GM19023 (cell line): Measurements from ENCODE around the gene KRT34.
"Not testable (repeated sequence)": the region's sequence is repeated elsewhere in the genome, so short reads cannot be mapped to it uniquely, and the experiment has no call there.

Experiments used
- ATAC-seq: cut with Tn5 transposase; IDR thresholded peaks from one replicate; pipeline ENCODE4 v1.9.1; 2021; ENCODE audit warnings: mild to moderate bottlenecking, moderate library complexity; ENCODE audit not compliant: unreplicated experiment

KRT34 gene

DNA sequence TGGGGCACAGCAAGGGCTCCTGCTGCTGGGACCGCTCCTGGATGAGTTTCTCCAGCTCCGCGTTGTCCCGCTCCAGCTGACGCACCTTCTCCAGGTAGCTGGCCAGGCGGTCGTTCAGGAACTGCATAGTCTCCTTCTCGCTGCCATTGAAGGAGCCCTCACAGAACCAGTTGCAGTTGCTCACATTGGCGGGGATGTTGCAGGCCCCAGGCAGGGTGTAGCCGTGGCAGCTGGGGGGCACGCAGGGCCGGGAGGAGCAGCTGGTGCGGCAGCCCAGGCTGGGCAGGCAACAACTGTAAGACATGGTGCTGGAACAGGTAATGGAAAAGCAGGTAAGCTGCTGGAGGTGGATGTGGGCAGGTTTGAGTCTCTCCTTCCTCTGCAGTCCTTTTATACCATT, at the start of gene KRT34:
Gene KRT34 (minus strand): TSS at position 364 of the 400 bp plus-strand sequence. CDS start 60 bp downstream, at position 304.
- ATAC-seq: not testable (repeated sequence)

DNA sequence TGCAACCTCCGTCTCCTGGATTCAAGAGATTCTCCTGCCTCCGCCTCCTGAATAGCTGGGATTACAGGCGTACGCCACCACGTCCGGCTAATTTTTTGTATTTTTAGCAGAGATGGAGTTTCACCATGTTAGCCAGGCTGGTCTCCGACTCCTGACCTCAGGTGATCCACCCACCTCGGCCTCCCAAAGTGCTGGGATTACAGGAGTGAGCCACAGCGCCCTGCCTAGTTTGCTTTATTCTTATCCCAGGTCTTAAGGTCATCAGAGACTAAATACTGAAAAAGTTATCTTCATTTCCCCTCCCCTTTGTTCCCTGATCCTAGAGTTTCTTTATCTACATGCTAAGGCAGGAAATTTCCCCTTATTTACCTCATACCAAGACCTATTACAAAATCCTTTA, 48.3 kb upstream of the KRT34 start:
- not testable (repeated sequence) for ATAC-seq

DNA sequence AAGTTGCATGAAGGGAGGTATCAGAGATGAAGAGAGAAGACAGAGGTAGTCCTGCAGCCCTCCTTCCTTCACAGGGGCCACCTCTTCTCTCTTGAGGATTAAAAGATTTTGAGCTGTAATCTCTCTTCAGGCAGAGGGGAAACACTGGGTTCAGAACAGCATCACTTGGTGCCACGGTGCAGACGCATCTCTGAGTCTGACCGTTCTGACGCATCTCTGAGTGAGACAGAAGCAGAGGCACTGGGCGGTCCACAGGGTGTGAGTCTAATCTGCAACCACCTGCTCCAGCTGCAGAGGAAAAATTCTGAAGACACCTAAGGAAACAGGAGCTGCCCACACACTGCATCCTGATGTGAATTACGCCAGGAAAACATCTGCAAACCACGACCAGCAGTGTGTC, 47.6 kb upstream of the KRT34 start:
- no peak for ATAC-seq

DNA sequence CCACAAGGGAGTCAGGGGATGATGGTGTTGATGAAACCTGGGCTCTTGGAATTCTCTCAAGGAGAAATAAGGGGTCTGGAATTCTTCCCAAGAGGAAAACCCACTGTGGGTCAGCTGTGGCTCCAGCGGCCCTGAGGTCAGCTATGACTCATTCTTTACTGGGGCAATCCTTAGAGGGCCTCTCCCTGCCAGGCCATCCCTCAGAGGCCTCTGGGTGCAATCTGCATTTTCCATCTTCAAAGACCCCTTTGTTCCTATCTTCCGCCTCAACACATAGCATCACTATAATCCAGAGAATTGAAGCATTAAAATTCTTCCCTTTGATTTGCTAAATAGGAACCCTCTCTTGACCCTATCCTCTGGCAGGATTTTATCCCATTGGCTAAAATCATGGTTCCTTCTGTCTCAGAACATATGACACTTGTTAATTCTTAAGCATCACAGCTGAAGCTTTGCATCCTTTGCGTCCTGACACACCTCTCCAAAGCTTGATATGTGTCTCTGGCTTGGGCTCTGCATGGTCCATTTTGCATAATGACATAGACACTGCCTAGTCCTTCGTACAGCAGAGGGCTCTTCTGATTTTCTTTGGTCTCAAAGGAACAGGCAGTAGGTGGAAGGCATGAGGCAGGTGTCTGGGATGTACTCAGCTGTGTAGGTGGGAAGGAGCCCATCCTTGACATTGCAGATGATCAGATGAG, 46.6 kb upstream of the KRT34 start:
- ATAC-seq: no peak

DNA sequence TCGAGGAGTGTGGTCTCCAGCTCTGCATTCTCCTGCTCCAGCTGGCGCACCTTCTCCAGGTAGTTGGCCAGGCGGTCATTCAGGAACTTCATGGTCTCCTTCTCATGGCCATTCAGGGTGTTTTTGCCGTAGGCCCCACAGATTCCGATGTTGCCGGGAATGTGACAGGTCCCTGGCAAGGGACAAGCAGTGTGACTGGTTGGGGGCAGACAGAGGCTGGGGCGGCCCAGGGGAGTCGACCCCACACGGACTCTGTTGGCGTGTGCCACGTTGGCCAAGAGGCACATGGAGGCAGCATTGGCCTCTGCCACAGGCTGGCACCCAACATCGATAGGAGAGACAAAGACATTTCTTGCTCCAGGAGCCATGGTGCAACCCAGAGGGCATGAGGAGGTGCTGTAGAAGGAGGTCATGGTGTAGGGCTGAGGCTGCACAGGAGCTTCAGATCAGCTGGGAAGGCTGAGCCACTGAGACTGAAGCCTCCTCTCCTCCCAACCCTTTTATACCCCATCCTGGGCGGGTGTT, 42.1 kb upstream of the KRT34 start, which contains the start of gene KRT37:
Gene KRT37 (minus strand): TSS at position 475 of the 525 bp plus-strand sequence. CDS start 62 bp downstream, at position 413.
- ATAC-seq: no peak

DNA sequence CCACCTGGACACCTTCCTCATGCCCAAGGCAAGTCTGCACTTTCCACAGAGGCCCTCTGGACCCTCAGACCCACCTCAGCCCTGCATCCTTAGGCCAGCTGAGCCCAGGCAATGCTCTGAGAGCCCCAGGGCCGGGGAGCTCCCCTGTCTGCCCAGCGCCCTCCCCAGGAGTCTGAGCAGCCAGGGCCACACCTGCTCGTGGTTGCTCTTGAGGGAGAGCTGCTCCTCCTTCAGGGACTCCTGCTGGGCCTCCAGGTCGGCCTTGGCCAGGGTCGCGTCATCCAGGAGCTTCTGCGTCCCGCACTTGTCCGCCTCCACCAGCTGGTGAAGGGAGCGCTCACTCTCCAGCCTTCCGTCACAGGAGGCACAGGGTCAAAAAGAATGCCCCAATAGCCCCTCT, 40.5 kb upstream of the KRT34 start:
- ATAC-seq: not testable (repeated sequence)

DNA sequence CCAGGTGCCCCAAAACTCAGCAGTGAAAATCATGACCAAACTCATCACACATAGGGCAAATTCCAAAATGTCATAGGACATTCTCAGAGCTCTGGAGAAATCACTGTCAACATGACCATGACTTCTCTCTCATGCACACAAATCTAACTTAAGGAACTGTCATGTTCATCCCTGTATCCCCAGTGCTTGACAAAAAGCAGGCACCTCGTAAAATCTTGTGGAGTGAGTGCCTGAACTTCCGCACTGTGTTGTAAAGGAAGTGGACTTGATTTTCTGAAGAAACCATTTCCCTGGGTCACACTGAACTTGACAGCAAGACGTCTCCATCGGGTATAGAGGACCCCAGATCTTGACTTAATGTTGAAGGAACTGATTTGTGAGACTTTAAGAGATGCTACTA, 39.5 kb upstream of the KRT34 start:
- no peak for ATAC-seq

DNA sequence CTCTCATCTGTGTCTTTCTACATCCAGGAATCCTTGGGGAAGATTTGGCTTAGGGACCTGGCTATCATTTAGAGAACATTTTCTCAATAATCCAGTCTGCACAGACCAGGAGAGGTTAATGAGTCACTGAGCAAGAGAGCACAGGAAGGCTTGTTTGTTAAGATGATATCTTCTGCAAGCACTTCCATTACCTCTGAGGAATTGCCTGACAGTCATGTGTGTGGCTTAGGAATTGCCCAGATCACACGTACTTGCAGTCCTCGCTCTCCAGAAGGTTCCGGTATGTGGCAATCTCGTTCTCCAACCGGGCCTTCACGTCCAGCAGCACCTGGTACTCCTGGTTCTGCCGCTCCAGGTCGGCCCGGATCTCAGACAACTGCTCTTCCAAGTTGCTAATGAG, 39.0 kb upstream of the KRT34 start:
- no peak for ATAC-seq

DNA sequence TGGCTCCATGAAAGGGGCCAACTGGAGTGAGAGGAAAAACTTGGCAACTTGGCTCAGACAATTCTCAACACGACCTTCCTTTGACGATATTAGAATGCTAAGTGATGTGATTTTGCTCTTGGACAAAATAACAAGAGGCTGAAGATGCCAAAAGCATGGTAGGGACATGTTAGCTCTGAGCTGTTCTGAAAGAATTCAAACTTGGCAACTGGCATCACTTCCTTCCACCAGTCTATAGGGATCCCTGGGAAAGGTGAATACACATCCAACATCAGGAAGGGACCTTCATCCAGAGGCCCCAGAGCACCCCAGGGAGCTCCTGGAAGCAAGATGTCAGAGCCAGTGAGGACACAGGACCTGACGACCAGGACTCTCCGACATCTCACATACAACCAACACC, 38.0 kb upstream of the KRT34 start:
- no peak for ATAC-seq

DNA sequence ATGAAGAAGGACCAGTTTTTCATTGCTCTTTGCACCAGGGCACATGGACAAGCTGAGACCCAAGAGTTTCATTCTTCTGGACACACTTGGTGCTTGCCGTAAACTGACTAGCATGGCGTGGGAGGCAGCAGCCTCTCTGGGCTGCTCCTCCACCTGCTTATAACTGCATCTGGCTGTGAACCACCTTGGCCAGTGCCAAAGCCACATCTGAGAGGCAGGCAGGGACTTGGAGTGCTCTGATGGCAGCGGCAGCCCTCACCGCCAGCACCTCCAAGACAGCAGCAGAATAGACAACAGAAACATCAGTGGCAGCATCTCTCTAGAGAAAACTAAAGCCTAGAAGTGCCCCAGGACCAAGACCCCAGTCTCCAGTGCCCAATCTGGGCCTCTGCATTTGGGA, 37.6 kb upstream of the KRT34 start:
- no peak for ATAC-seq

DNA sequence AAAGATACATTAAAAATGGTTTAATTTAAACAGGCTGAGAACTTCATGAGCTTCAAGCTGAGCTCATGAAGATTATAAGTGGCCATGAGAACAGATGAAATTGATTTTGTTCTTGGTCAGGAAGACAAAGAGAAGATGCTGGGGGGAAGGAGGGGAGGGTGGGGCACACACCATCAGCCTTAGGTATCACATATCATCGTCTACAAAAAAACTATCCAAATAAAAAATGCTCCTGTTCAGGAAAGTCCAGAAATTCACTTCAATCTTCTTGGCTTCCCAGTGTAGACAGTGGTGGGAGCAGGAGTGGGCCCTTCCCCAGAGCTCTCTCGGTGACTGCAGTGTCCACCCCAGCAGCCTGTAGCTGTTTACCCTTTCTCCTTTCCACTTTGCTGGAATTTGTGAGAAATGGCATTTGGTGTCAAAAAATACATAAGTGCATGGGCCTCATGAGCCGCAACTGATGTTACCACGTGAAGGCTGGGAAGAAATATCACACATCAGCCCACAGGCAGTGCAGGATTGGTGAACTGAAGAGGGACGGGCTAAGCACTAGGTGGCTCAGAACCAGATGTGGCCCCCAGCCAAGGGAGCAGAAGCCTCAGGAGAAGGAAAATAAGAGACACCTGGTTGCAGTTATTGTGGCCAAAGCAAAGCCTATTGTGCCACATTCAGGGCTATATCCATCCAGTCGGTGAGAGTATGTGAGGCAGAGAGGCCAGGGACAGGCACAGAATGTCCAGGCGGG, 36.2 kb upstream of the KRT34 start:
- no peak for ATAC-seq

DNA sequence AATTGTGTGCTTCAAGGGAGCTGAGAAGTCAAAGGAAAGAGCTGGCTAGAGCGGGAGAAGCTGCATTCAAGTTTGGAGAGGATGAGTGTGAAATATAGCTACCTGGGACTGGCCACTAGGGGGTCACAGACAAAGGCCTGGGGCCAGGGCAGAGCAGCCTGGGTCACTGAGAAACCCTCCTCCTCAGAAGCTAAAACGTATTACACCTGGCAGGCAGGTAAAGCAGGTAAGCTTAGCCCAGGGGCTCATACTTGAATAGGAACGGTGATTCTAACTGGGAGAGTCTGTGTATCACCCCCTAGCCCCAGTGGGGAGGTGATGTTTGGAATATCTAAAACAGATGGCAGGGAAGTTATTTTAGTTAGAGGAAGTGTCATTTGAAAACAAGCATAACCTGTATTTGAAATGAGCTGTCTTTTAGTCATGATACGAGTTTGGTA, 35.5 kb upstream of the KRT34 start:
- no peak for ATAC-seq

DNA sequence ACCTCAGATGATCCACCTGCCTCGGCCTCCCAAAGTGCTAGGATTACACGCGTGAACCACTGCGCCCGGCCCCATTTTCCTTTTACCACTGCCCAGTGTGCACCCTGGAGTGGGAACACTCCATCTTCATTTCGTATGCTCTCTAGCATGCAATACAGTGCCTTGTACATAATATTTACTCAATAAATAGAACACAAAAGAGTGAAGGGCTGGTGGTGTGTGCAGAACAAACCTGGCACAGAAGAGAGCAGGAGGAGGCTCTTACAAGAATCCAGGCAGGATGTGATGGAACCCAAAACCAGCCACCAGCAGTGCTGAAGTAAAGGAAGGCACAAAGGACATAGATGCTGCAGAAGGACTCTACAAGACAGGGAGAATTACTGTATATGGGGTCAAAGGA, 35.0 kb upstream of the KRT34 start:
- ATAC-seq: no peak

DNA sequence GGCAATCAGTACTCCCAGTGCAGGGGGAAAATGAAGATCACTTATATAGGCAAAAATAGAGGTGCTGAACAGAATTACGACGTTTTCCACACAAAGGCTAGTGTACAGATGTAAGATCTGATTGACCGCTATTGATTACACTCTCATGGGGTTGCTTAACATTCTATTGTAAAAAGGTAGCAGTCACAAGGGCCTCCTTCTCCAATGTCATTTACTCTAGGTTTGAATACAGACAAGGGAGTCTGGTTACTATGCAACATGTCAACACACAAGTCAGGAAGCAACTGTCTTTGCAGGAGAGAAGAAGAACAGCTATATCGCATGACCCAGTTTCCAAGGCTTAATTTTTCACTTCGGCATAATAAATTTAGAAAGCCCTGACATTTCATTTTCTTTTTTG, 34.4 kb upstream of the KRT34 start:
- no peak for ATAC-seq

DNA sequence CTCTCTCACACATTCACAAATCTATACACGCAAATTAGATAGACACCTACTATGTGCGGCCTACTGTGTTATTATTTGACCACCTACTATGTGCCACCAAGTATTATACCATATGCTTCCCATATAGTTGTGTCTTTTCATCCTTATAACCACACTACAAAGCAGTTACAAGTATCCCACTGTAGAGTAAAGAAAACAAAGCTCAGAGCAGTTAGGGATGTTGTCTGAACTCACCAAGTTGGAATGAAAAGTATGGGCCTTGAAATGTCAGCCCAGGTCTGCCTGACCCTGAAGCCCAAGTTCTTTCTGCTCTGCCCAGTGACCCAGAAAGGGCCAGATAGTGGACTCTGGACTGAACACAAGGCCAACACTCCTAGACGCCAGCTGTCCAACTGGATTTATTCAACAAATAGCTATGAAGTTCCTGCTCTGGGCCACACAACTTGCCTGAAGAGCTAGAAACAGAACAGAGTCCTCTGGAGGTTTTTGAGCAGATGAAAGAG, 33.8 kb upstream of the KRT34 start:
- ATAC-seq: no peak

DNA sequence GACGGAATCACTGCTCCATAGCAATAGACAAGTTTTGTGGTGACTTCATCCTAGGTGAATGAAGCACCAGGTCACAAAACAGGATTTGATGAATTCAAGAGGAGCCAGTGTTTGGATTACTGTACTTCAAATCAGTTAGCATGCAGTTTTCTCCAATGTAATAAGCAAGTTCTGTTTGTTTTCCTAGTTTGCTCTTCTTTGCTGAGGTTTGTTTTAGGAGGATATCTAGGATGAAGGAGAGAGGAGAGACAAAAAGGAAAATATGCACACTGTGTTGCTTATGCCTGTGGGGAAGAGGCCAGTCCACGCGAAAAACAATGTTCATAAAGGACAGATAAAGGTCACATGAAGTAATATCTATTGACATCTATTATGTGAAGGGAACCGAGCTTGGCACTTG, 33.3 kb upstream of the KRT34 start:
- no peak for ATAC-seq

DNA sequence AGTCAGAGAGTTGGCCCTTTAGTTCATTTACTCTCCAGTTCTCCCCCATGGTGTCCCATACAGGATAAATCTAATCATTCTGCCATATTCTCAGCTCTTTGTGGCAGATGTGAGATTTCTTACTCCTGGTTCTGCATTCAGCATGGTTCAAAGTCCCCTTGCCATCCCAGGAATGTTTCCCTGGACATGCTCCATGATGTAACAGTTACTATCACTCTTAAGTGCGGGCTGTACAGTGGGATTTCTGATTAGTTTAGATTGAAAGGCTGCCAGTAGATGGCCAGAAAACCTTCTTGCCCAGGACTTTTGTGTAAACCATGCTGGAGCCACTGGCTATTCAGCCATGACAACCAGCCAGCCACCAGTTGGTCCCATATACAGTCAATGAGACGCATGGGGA, 31.9 kb upstream of the KRT34 start:
- ATAC-seq: no peak

DNA sequence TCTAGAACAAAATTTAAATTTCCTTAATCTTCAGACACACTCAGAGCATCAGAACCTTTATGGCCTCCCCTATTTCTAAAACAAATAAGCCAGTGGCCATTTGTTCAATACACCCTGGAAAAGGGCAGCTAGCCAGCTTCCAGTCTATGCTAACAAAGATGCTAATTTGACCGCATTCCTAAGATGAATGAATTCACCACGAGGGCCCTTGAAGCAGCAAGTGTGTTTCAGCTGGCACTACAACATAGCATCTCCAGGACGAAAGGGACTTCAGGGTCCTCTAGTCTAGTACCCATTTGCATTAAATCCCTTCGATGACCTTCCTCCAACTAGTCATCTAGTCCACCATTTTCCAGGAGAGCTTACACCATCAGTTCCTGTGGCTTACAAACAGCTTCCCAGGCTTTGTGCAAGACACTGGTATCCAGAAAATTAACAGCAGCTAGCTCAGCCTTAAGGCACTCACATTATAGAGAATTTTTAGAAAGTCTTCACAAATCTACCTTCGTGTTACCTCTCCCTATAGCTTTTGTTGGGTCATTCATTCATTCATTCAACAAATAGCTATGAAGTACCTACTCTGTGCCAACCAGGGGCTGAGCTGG, 31.3 kb upstream of the KRT34 start:
- ATAC-seq: no peak

DNA sequence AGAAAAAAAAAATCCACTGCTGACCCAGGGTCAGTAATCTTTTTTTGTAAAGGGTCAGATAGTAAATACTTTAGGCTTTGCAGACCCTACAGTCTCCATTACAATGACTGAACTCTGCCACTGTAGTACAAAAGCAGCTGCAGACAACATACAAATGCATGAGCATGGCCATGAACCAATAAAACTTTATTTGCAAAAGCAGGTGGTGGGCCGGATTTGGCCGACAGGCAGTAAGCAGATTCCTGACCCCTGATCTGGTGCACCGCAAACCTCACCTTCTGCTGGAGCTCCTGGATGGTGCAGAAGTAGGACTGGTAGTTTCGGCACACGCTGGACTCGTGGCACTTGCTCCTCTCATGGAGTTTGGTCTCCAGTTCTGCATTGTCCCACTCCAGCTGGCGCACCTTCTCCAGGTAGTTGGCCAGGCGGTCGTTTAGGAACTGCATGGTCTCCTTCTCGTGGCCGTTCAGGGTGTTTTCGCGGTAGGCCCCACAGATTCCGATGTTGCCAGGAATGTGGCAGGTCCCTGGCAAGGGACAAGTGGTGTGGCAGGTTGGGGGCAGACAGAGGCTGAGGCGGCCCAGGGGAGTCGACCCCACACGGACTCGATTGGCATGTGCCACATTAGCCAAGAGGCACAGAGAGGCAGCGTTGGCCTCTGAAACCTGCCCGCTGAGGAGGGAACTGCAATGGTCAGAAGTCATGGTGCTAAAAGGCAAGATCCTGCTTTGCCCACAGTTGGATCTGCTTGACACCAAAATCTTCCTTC, 29.1 kb upstream of the KRT34 start:
- ATAC-seq: no peak

DNA sequence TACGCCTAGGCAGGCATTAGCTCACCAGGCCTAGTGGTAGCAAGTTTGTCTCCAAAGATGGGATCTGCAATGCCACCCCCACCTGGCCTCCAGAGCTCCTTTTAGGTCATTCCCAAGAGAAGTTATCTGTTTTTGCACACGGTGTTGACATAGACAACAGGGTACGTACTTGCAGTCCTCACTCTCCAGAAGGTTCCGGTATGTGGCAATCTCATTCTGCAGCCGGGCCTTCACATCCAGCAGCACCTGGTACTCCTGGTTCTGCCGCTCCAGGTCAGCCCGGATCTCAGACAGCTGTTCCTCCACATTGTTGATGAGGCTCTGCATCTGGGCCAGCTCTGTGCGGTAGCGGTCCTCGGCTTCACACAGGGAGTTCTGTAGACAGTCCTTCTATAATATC, 25.1 kb upstream of the KRT34 start:
- no peak for ATAC-seq

DNA sequence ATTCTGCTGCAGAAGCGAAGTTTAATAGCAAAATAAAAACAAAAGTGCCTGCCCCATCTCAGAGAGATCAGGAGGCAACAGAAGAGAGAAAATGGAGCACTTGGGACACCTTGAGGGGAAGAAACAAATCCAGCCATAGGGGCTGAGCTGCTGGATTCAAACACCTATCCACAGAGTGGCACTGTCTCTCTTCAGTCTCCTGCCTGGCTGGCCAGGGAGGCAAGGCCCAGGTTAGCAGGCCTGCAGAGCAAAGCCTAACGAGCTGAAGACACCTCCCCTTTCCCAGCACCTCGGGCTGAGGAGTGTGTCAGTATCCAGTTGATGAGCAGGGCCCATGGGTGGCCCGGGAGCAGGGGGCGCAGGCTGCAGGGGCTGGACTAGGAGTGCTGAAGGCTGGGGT, 24.1 kb upstream of the KRT34 start:
- ATAC-seq: no peak
